GM19468 (cell line): ENCODE measurements around the gene CAMTA1.

Experiments used
- ATAC-seq: cut with Tn5 transposase; IDR thresholded peaks from one replicate; pipeline ENCODE4 v1.9.1; 2021; ENCODE audit warnings: mild to moderate bottlenecking, moderate library complexity, moderate number of reproducible peaks; ENCODE audit not compliant: unreplicated experiment; ENCODE audit errors: extremely low read depth

The CAMTA1 gene

DNA sequence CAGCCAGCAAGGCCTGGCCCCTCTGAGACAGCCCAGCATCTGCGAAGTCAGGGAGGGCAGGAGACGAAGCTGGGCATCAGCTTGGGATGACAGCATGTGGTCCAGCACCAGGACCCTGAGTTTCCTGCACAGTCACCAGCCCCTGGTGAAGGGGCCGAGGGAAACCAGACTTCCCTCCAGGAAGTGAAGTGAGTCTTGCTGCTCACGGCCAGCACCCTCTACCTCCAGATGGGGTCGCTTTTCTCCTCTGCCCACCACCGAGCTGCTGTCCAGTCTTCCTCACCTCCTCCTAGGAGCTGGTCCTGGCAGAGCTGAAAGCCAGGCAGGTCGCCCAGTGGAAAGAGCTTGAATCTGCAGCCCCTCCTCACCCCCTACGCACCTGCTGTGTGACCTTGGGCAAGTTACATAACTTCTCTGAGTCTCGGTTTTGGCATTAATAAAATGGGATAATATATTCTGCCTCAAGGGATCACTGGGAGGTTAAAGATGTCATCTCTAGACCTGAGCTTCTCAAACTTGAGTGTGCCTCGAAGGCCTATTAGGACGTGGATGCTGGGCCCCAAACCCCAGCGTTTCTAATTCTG, 867.4 kb downstream of the CAMTA1 start:
- ATAC-seq = no peak

DNA sequence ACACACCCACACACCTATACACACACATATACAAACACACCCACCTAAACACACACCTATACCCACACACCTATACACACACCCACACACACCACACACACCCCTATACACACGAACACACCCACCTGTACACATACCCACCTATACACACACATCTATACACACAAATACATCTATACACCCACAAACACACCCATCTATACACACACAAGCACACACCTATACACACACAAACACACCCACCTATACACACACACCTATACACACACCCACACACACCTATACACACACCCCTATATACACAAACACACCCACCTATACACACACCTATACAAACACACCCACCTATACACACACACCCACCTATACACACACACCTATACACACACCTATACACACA, 869.5 kb downstream of the CAMTA1 start:
- ATAC-seq = no peak

GRCh38 chr1:7655354-7655753, 870.1 kb downstream of the CAMTA1 start:
- ATAC-seq = no peak

- ATAC-seq = no peak
Observed at GRCh38 chr1:7656557-7657215, 871.4 kb downstream of the CAMTA1 start.

- no peak for ATAC-seq
Observed at GRCh38 chr1:7657287-7658016, 872.2 kb downstream of the CAMTA1 start.

- ATAC-seq = no peak
Observed at GRCh38 chr1:7658099-7658498, 872.8 kb downstream of the CAMTA1 start.

GRCh38 chr1:7659514-7659913, 874.3 kb downstream of the CAMTA1 start:
- no peak for ATAC-seq

- no peak for ATAC-seq
Observed at GRCh38 chr1:7663451-7664146, 878.3 kb downstream of the CAMTA1 start.

GRCh38 chr1:7664147-7664892, 879.1 kb downstream of the CAMTA1 start:
- no peak for ATAC-seq

DNA sequence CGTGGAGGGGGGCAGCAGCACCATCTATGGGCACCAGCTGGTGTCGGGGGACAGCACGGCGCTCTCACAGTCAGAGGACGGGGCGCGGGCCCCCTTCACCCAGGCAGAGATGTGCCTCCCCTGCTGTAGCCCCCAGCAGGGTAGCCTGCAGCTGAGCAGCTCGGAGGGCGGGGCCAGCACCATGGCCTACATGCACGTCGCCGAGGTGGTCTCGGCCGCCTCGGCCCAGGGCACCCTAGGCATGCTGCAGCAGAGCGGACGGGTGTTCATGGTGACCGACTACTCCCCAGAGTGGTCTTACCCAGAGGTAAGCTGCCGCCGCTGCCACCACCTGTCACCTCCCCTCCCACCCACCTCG, 879.6 kb downstream of the CAMTA1 start:
- no peak for ATAC-seq

- no peak for ATAC-seq
Observed at GRCh38 chr1:7666249-7666648, 881.0 kb downstream of the CAMTA1 start.

DNA sequence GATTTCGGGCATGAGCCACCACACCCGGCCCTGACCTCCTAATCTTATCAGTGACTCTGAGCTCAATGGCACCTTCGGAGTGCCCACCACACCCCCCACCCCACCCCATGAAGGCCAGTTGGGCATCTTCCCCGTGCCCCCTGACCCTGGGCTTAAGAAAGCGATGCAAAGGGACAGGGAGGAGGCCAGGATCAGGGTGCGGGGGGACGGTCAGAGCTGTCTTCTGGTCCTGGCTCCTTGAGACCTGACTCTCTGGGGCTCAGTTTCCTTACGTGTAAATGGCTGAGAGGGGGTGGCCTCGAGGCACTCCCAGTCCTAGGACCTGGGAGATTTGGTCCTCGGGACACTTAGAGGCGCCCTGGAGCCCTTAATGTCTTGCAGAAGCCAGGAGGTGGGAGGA, 881.9 kb downstream of the CAMTA1 start:
- ATAC-seq = no peak

GRCh38 chr1:7667625-7668218, 882.5 kb downstream of the CAMTA1 start:
- no peak for ATAC-seq

- ATAC-seq = no peak
Observed at GRCh38 chr1:7669559-7670311, 884.5 kb downstream of the CAMTA1 start.

GRCh38 chr1:7670334-7671145, 885.3 kb downstream of the CAMTA1 start:
- no peak for ATAC-seq

DNA sequence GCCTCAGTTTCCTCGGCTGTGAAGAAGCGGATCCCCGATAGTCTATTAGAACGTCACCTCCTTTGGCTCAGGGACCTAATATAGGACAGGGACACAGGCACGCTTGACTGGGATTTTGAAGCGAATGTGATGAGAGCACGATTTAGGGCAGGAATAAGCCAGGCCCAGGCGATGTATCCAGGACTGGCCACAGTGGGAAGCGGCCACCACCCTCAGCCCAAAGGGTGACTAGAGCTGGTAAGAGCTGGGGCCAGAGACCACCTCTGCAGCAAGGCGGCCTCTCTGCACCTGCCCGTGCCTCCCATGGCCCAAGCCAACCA, 885.9 kb downstream of the CAMTA1 start:
- no peak for ATAC-seq

DNA sequence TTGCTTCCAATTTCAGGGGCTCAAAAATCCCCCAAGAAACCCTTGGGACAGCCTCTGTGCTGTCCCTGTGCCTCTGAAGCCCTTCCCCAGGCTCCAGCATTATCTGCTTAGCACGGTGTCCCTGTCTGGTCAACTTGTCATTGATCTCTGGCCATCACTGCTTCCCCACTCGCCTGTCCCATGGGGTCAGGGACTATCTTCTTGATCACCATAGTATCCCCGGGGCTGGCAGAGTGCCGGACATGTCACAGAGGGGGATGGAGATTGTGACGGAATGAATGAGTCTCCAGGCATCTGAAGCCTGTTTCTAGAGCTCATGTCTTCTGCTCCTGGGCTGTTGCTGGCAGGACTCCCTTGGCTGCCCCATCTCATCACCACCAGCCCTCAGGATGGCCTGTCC, 886.4 kb downstream of the CAMTA1 start:
- ATAC-seq = no peak

GRCh38 chr1:7672864-7673263, 887.6 kb downstream of the CAMTA1 start:
- ATAC-seq = no peak

DNA sequence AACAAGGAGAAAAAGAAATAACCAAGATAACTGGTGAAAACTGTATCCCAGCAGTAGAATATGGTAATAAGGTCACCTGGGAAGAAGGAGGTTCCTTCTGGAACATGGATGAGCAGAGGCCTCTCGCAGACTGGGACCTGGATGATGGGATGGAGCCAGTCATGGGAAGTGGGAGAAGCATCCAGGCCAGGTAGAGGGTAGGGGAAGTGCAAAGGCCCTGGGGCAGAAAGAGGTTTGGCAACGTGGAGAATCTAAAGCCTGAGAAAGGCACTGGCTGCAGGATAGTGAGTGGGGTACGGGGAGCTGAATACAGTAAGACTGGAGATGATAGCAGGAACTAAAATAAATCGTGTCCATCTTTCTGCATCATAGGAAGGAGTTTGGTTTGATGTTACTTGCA, 889.7 kb downstream of the CAMTA1 start:
- no peak for ATAC-seq
